ENCODE measurements around the gene MYBL2.

GRCh38 chr20:43681468-43681942 is 14.6 kb downstream of the MYBL2 start:
- no peak for TF ChIP-seq CTCF (IDR thresholded peaks at IDR 0.05)
- TF ChIP-seq EP300 (IDR thresholded peaks at IDR 0.05), result no peak

Measured in sigmoid colon (tissue), 4 donors.